Activated T-helper 1 cell treated with Interleukin-2 at 50 U/mL for 16 hours (primary cell): Measurements from ENCODE around the gene TLR3.

Experiments
- DNase-seq: peaks from one replicate; pipeline ENCODE4 v3.0.0-alpha.2; 2020; ENCODE audit warnings: low read depth

Gene TLR3

DNA sequence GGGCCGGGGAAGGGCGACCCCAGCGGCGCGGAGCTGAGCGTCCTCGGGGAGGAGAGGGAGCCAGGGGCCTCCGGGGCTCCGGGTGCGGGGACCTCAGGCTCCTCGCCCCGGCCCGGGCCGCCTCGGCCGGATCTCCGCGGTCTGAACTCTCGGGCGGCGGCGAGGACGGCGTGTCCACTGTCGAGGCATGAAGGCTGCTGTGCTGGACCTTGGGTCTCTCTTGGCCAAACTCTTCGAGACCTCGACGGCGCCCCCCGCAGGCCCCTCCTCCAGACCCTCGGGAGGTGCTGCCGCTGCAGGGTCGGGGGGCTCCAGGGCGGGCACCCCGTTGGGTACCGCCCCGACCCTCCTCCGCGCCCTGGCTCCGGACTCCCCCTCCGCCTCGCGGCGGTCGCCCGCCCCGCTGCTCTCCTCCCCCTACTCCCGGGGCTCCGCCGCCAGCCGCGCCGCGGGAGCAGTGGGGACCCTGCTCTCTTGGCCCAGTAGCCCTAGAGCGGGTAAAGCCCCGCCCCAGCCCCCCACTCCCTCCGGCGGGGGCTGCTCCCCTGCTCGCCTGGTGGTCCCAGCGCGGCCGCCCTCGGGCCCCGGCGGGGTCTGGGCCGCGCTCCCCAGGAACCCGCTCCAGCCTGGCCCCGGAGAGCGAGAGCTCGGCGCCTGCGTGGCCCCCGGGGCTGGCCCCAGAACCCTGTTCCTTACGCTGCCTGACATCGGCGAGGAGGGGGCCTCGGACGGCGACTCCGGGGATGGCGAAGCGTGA, 36.1 kb downstream of the TLR3 start:
- DNase-seq: no peak

DNA sequence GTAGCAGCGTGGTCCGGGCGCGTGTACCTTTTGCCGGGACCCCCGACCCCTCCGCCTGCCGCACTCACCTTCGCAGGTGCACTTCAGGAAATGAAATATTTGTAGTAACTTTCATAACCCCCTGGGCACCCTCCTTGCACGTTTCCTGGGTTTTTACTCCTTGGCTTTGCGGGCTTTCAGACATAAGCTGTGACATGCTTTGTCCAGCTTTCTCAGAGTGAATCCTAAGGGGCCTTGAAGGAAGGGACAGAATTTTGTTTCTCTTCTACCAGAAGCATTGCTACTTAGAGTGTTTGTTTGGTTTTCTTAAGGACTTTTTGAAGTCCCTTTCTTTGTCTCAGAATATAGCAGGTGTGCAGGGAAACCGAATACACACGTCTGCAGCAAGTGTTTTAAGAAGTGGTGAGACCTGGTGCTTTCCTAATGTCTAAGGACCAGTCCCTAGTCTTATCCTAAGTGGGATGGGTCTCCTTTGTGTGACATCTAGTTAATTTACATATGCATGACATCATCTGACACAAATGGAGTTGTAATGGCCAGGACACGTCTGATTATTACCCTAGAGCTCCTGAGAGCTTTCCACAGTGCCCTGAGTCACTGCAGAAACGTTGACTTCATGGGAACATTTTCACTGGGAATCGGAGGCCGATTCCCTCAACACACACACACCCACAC, 36.8 kb downstream of the TLR3 start:
- DNase-seq: no peak

DNA sequence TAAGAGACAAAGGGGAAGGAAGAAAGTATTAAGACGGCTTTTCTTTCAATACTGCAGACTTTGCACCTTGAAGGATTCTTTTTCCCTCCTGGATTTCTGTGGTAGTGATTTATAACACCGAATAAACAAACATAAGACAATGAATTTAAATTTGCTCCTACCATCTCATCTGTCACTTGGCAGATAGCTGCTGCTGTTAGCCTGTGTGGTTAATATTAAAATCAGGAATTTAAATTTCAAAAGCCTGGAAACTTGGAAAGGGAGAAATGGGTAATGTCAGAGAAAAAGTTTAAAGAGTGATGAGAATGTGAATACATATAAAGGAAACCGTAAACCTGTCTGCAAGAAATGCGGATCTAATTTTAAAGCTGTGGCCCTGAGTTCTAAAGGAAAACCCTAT, 39.0 kb downstream of the TLR3 start:
- no peak for DNase-seq

DNA sequence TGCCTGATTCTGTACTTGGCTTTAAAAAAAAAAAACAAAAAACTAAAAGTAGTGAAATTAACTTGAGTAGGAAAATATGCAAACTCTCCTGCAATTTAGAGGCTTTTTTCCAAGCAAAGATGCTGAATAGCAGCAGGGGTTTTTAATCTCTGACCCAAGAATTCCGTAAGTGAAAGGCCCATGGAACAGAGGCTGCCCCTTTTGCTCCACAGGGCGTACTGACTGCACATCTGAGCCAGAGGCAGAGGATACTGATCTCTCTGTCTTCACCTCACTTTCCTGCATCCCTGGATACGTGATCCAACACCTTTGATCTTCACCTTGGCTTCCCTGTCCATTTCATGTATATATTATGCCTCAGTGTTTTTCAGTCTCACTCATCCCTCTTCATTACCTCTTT, 39.4 kb downstream of the TLR3 start:
- DNase-seq: no peak

DNA sequence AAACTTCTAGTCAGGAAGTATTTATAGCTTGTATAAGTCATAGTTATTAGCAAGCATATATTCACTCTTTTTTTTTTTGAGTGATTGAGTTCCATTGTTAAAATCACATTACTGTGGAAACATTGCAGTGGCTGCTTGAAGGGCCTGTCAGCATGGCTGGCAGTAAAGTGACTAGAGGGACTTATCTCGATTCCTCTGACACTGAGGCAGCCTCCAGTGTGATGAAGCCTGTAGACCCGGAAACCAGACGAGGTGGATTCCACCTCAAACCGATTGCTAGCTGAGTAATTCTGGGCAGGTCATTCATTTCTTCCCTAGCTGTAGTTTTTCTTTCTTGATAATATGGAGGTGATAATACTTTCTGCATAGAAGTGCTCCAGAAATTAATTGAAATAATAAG, 40.3 kb downstream of the TLR3 start:
- DNase-seq: no peak

DNA sequence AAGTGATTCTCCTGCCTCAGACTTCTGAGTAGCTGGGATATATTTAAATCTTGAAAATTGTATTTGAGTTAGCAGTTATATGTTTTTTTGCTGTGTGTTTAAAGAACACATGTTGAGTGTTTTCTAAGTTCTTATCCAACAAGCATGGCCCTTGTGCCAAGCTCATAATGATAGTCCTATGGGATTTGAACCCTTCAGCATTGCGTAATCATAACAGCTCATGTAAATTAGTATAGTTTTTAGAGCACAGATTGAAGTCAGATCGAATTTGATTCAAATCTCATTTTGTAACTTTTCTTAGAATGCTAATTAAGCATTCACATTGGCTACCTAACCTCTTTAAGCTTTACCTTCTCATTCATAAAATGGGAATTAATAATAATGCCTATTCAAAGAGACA, 47.7 kb downstream of the TLR3 start:
- no peak for DNase-seq

DNA sequence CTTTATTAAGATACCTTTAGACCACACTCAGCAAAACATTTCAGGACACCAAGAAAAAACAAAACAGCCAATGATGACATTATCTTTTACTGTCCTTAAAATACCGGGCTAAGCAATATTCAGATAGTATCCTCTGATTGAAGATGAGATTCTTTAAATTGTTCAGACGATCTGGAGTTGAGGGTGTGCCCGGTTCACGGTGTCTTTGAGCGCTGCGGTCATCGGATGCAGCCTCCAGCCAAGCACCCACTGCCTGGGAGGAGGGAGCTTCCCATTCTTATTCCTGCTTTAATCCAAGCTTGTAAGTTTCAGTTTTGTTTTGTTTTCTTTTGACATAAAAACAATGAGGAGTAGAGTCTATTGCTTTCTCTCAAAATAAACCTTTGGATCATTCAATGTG, 49.6 kb downstream of the TLR3 start:
- no peak for DNase-seq

DNA sequence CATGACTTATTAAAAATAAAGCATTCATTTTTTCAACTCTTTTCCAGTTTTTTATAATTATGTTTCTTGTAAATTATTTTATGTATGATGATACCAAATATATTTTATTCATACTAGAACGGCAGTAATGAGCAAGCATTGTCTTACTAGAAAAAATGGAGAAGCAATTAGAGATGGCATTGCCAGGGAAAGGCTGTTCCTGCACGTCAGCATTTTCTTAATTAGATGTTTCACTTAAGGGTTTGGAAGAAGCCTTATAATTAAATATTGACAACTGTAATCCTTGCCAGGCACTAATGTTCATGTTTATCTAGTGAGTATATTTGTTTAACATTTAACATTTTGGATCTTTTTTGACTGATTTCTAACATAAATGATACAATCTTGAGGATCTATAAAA, 52.1 kb downstream of the TLR3 start:
- no peak for DNase-seq

DNA sequence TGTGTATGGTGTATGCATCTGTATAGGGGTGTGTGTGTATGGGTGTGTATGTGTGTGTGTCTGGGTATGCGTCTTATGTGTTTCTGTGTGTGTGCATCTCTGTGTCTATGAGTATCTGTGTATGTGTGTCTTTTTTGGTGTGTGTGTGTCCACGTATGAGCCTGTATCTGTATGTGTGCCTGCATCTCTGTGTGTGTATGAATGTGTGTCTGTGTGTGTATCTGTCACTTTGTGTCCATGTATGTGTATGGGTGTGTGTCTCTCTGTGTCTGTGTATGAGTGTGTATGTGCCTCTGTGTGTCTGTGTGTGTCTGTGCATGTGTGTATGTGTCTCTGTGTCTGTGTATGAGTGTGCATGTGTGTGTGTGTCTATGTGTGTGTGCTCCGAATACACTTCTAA, 59.9 kb downstream of the TLR3 start:
- no peak for DNase-seq

DNA sequence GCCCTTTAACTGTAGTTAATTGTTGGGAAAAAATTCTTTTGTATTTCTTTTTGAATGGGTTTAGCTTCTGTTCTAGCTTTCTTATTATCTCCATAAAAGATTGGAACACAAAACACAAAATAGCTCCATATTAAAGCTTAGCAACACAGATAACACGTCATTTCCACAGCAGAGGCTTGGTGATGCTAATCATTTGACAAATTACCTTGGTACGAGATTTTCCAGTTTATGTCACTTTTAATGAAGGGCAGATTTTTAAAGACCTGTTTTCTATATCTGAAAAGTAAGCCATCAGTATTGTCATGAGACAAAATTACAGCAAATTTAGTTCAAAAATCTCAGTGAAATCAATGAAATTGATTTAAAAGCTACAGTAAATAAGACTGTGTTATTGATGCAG, 63.0 kb downstream of the TLR3 start:
- DNase-seq: no peak

DNA sequence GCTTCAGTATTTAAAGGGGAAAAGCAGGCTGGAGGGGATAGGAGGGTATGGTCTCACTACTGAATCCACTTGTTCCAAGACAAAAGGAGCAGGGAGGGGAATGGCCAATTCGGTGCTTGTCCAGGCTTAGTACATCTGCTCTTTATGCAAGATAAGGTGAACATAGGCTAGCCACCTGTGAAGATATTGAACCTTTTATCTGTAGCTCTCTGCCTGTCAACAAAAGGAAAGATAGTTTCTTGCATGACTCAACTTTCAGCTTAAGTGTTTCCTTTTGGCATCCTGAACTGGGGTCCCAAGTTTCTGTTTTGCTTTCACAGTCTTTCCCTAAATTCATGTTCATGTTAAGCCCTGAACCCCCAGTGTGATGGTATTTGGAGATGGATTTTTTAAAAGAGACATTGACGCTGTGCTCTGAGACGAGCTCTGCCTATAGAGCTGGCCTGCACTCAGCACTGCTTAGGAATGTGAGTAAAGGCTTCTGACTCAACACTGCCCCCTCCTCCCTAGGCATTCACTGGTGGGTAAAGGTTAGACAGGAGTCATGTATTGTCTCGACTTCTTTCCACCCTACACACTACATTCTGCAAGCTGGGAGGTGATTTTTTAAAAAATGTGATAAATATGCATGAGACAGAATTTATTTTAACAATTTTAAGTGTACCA, 63.8 kb downstream of the TLR3 start:
- DNase-seq: no peak

DNA sequence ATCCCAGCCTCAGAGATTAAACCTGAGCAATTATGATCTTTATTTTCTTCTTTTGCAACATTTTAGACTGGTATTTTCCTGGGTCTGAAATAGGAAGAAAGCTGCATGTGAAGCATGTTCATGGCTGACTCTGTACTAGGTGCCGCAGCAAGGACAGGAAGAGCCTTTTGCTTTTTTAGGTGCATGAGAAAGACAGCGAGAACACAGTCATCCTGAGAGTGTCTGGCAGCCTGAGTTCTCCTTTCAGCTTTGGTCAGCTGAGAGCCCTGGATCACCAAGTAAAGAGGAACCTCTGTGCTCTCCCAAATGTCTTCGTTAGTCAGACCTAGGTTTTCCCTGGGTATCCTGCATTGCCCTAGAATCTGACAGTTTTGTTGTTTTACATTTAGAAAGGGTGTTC, 65.3 kb downstream of the TLR3 start:
- no peak for DNase-seq

DNA sequence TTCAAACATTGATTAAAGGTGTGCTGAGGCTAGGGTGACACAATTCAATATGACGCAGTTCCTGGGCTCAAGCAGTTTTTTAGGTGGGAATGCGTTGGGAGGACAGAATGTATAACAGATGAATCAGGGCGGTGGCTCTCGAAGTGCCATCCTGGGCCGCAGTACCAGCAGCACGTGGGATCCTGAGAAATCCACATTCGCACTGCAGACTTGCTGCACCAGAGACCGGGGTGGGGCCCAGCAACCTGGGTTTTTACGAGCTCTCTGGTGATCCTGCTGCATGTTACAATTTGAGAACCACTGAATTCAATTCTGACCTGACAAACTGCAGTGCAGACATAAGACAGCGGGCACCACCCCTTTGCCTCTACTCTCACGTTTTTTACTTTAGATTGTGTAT, 65.9 kb downstream of the TLR3 start:
- no peak for DNase-seq

DNA sequence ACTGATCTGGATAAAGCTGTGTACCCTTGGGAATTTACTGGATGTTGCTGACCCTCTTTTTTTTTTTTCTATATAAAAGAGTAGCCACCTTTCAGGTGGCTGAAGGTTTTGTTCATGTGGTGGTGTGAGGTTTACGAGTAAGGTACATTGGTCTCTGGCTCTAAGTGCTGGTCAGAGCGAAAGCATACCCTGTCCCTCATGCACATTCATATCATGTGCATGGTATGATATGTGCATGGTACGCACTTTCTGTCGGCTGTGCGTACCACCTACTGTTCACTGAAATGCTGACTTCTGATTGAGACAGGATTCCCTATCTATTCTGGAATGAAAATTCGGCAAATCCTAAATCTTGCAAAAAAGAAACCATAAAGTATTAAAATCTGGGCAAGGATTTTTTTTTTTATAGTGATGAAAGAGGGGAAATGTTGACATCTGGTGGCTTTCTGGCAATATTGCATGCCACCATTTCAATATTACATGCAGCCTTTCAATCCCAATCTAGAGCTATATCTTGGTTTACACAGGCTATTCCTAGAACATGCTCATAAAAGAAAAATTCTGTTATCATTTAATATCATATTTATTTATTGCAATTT, 68.3 kb downstream of the TLR3 start:
- DNase-seq: no peak
